Measurements from ENCODE around the gene LCLAT1. TPM values are rescaled to one million over a fixed set of nuclear protein-coding genes. Genes with fewer than 3 reads are reported as not detected.

The LCLAT1 gene
- polyA plus RNA-seq, 2 of the 4 experiments (the other 2 are of a cell fraction) = 19.5 to 71.0 TPM

DNA sequence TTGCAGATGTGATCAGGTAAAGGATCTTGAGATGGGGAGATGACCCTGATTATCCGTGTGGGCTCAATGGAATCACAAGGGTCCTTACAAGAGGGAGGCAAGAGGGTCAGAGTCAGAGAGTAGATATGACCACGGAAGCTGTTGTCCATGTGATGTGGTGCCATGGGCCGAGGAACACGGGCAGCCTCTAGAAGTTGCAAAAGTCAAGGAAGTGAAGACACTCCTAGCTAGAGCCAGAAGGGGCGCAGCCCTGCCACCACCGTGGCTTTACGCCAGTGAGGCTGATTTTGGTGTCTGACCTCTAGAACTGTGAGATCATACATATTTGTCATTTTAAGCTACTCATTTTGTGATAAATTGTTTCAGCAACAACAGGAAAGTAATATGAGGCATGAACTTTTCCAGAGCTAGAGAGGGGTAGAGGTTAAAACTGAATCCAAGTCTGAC, 245.8 kb downstream of the LCLAT1 start:
- Histone ChIP-seq H3K4me2 (no peak overlapping the region), H3K9me3 (peaks cover 6% of the 10 kb centered on the region; the same call in 1 of the 3 replicates), H3K4me1 (no peaks in the 10 kb centered on the region), H3K27ac (no peak overlapping the region), H3K4me3 (no peak overlapping the region)
- peak; percentile 28 for FAIRE-seq
- ATAC-seq = peak in 1 of 2 experiments; percentile 18; a peak in 1 of 6 replicates
- no peak for TF ChIP-seq SMC3 (IDR thresholded peaks at IDR 0.05)
- no peak for TF ChIP-seq NFE2L2 (conservative IDR thresholded peaks at IDR 0.05; ENCODE audit: low read length)
- no peak for TF ChIP-seq HOXB5 (CRISPR knock-in tag; IDR thresholded peaks at IDR 0.05)
- TF ChIP-seq RCOR1 (IDR thresholded peaks at IDR 0.05; ENCODE audit: low read depth, low read length) = no peak
- no peak for TF ChIP-seq PBX3 (IDR thresholded peaks at IDR 0.05)
- no peak for TF ChIP-seq RFX5 (IDR thresholded peaks at IDR 0.05)
- CTCF ChIA-PET = interaction anchor here (0.6 to 13.6 kb wide), 9 partner anchors 9 to 528 kb away, joined by 3 to 191 read pairs (median 5); no protein-coding TSS in a partner anchor
- DNase-seq (ENCODE audit: low read depth in 1 of 2, low spot score in 1 of 2) = no peak
- WGBS (ENCODE audit: missing lambda C conversion rate) = 84% methylated on average over 7 of the region's 7 CpGs
- POLR2A ChIA-PET = interaction anchor here (0.6 kb wide), 1 partner anchor 462 kb away, joined by 4 read pairs; no protein-coding TSS in a partner anchor

Small RNA genes within 50 kb of the gene (small RNA-seq; reads per million reads assigned to genes)
- gene AC073255.1 = 0 reads per million in 6 experiments

Other genes with a start within 250 kb of the LCLAT1 start
- gene LBH, start 215.7 kb upstream of the LCLAT1 start, polyA plus RNA-seq (2011; rRNA removed) = 149 and 163 TPM in 2 replicates
- 197 to 273 TPM (median 216 TPM) in 3 replicates for gene LBH, start 215.7 kb upstream of the LCLAT1 start, polyA plus RNA-seq (2017; fragmentation: RNase III; extraction: RNeasy Plus Mini Kit Qiagen cat#74134 plus additional on column Dnase treatment)